GF-D8 (cell line): Measurements from ENCODE around the gene PORCN.
"Not testable (repeated sequence)": the region's sequence is repeated elsewhere in the genome, so short reads cannot be mapped to it uniquely, and the experiment has no call there.

Source experiments
- DNase-seq: peaks from one replicate; lab custom pipeline; 2025; lab: John Stamatoyannopoulos, UW

PORCN gene

DNA sequence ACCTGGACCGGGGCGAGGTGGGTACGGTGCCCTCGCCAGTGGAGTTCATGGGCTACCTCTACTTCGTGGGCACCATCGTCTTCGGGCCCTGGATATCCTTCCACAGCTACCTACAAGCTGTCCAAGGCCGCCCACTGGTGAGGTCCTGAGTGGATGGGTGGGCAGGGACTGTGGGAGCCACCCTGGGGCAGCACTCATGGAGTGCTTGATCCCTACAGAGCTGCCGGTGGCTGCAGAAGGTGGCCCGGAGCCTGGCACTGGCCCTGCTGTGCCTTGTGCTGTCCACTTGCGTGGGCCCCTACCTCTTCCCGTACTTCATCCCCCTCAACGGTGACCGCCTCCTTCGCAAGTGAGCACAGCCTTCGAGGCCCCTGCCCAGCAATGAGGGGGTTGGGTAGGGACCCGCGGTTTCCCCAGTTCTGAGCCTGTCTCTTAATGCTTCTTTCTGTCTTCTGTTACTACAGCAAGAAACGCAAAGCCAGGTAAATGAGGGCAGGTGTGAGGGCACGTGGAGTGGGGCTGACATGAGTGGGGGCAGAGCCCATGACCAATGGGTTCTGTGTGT is 3.7 kb downstream of the PORCN start:
- no peak for DNase-seq

GRCh38 chrX:48513670-48514069 is 4.9 kb downstream of the PORCN start:
- DNase-seq, result no peak

GRCh38 chrX:48514126-48514806 is 5.5 kb downstream of the PORCN start:
- DNase-seq, result no peak

GRCh38 chrX:48514868-48515460 is 6.2 kb downstream of the PORCN start:
- no peak for DNase-seq

DNA sequence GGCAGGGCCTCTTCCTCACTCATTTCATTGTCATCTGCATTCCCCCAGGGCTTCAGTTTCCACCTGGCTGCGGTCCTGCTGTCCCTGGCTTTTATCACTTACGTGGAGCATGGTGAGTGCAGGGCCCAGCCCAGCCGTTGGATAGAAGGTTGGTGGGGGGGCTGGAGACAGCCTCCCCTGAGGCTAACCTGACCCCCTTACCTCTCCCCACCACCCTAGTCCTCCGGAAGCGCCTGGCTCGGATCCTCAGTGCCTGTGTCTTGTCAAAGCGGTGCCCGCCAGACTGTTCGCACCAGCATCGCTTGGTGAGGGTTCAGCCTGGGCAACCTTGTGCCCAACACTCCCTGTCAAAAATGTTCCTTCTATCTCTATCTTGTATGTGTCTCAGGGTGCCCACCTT is 7.0 kb downstream of the PORCN start:
- DNase-seq, result no peak

- no peak for DNase-seq
These were observed 7.5 kb downstream of the PORCN start for GRCh38 chrX:48516285-48516684.

DNA sequence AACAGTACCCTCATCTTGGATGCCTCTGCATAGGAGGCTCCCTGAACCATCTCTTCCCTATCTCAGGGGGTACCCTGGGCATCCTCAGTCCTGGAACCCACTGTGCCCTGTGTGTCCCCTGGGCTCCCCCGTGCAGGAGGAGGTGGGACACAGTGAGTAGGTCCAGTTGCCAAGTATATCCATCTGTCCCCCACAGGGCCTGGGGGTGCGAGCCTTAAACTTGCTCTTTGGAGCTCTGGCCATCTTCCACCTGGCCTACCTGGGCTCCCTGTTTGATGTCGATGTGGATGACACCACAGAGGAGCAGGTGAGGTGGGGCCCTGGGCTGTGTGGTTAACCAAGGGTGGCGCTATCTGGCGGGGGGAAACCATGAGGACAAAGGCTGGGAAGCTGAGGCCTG is 8.2 kb downstream of the PORCN start:
- no peak for DNase-seq

GRCh38 chrX:48519481-48519880 is 10.7 kb downstream of the PORCN start:
- peak; percentile 21 for DNase-seq

GRCh38 chrX:48520455-48520854 is 11.7 kb downstream of the PORCN start:
- no peak for DNase-seq

GRCh38 chrX:48520976-48521352 is 12.2 kb downstream of the PORCN start:
- DNase-seq, result no peak

DNA sequence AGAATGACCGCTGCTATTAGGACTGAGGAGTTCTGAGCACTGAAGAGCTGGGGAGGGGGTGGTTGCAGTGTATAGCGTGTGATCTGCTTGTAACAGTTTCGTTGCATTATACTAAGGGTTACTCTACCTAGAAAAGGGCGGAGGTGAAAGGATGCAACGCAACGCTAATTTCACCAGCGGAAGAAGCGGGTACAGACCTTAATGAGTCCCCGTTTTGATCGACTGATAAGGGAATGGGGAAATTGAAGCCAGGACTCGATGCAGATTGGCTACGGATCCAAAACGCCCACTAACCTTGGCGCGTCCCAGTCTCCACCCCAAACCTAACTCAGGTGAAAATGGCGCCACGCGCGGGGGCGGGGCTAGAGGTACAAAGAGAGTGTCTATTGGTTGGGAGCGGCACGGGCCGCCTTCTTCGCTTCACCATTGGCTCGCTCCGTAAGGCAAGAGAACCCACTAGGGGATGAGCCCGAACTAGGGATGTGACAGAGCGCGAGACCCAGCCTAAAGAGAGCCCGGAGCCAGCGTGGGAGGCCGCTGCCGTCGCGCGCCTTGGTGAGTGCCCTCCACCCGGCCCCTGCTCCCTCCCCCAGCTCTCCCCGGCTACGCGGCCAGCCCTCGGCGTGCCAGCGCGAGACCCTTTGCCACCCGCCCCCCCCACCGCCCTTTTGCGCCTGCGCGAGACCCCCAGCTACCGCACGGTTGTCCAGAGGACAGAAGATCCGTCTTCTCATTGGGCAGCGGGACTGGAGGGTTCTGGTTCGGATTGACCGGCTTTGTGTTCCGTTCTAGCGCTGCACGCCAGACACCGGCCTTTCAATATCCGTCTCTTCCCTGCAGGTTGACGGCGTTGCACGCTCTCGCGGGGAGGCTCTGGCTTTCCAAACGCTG is 12.8 kb downstream of the PORCN start, which contains the start of gene EBP:
EBP (plus strand) TSS at position 456 of the 891 bp plus-strand sequence. CDS start 1,964 bp downstream, outside the sequence.
- DNase-seq, result peak; percentile 85

DNA sequence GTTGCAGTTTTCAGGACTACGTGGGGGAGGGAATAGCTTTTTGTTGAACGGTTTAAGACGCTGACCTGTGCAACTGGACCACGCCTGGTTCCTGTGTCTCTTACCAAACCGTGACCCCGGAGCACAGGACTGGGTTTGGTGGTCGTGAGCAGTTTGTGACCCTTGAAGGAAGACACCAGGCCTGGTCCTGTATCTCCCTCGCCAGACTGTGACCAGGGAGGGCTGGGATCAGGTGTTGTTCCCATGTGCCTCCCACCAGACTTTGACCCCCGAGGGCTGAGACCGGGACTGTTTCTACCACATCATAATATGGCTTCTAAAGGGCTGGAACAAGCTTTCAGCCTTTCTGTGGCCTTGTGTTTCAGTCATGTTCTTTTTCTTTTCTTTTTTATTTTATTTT is 13.5 kb downstream of the PORCN start:
- DNase-seq, result no peak

- DNase-seq, result no peak
These were observed 14.9 kb downstream of the PORCN start for GRCh38 chrX:48523682-48524081.

DNA sequence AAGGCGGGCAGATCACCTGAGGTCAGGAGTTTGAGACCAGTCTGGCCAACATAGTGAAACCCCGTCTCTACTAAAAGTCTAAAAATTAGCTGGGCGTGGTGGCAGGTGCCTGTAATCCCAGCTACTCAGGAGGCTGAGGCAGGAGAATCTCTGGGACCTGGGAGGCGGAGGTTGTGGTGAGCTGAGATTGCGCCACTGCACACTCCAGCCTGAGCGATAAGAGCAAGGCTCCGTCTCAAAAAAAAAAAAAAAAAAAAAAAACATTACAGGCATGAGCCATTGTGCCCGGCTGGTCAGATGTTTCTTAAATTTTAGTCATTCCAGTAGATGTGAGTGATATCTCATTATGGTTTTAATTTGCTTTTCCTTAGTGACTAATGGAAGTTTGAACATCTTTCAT is 17.1 kb downstream of the PORCN start:
- DNase-seq, result not testable (repeated sequence)

DNA sequence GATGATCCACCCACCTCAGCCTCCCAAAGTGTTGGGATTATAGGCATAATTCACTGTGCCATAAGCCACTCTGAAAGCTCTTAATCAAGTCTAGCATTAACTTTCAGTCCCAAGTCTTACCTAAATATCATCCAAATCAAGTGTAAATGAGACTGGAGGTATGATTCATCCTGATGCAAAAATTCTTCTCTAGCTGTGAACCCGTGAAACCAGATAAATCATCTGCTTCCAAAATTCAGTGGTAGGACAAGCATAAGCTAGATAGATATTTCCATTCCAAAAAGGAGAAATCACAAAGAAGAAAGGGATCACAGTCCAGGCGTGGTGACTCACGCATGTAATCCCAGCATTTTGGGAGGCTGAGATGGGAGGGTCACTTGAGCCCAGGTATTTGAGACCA is 21.9 kb downstream of the PORCN start:
- no peak for DNase-seq

DNA sequence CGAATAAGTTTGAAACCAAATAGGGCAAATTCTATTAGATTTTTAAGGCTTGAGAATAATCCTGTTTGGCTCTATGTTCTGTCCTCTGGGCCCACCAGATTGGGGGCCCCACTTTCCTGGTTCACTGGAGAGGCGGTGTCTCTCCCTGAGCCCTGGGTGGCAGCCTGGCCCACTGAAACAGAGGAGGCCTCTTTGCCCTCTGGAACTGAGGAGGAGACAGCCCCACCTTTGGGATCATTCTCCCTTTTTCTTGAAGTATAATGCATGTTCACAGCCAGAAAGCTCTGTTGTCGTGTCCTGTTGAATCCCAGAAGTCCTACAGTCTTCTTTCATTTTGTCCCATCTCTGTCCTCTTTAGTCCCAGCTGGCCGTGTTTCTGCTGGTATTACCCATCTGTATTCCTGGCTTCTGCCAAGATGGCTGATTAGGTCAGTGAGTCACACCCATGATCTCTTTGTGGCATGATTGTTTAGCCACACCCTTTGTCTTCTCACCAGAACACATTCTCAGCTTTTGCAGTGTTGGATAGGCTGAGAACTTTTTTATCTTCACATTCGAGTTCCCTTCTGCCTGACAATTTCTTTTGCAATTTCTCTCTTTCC is 22.7 kb downstream of the PORCN start:
- no peak for DNase-seq

GRCh38 chrX:48532161-48532560 is 23.4 kb downstream of the PORCN start:
- DNase-seq, result no peak

- DNase-seq, result no peak
These were observed 24.4 kb downstream of the PORCN start for GRCh38 chrX:48533165-48533564.

GRCh38 chrX:48538641-48539344 is 30.0 kb downstream of the PORCN start:
- DNase-seq, result no peak

- DNase-seq, result peak; percentile 88
These were observed 30.7 kb downstream of the PORCN start, which contains the start of gene TBC1D25 for GRCh38 chrX:48539345-48540027. Gene TBC1D25 (plus strand): TSS chrX:48539714. CDS start chrX:48539798, 84 bp downstream.

DNA sequence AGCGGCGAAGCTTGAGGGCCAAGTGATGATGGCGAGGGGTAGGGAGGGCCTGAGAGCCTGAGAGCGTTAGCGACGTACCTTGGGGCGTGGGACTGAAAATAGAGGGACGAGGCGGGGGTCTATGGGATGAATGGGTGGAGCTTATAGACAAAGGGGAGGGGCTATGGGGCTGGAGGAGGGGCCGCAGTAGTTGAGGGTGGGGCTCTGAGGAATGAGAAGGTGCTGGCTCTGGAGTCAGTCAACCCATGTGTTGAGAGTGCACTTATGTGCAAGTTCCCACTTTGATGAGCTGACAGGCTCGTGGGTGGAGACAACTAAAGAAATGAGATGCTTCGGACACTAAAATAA is 31.2 kb downstream of the PORCN start:
- peak; percentile 0 for DNase-seq
